GM21360 (cell line): ENCODE data around the gene HMGA1.

Experiments
- ATAC-seq: cut with Tn5 transposase; IDR thresholded peaks from one replicate; pipeline ENCODE4 v1.9.1; 2021; ENCODE audit warnings: mild to moderate bottlenecking, moderate library complexity; ENCODE audit not compliant: unreplicated experiment

The HMGA1 gene

DNA sequence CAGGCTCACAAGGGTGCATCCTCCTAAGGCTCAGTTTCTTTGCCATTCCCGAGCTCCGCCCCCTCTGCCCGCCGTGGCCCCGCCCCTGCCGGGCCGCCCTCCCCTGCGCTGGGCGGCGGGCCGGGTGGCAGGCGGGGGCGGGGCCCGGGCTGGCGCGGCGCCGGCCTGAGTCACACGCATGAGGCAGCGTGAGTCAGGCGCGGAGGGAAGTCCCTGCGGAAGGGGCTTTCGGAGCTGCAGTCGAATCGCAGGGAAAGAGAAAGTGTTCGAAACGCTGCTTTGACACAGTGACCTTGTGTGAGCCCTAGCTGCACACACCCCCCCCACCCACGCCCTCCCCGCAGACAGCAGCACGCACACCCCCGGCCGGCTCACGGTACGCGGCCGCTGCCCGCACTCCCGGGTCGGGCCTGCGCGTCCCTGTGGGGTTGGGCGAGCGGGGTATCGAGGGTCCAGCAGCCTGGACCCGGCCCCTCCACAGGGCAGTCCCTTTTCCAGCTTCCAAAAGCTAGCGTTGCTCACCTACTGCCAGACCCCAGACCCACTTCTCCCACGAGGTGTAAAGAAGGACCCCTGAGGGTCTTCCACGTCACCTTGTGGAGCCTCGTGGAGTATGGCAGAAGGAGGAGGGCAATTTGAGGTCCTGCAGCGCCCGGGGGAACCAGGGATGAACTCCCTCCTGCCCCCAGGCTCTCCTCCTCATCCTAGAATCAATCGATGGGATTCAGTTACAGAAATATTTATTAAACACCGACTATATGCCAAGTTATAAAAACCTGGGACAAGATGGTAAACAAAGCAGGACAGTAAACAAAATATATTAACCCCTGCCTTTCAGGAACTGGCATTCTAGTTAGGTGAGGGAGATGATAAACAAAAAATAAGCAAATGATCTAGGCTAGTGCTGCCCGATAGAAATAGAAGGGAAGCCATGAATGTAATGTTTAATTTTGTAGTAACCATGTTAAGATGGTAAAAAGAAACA is 12.4 kb upstream of the HMGA1 start:
- ATAC-seq: peak; percentile 76

DNA sequence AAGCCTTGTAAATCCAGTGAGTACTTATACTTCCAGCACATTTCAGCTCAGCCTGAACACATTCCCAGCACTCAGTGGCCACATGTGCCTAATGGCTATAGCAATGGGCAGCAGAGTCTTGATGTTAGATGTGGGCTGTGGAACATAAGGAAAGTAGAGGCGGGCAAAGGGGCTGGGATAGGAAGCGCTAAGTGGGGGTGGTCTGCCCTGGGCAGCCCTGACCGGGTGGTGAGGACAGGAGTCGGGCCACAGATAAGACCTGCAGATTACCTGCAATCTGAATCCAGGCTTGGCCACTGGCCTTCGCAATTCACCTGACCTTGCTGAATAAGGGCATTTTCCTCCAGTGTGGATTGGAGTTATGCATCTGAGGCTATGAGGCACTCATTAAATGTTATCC is 11.1 kb upstream of the HMGA1 start:
- no peak for ATAC-seq

DNA sequence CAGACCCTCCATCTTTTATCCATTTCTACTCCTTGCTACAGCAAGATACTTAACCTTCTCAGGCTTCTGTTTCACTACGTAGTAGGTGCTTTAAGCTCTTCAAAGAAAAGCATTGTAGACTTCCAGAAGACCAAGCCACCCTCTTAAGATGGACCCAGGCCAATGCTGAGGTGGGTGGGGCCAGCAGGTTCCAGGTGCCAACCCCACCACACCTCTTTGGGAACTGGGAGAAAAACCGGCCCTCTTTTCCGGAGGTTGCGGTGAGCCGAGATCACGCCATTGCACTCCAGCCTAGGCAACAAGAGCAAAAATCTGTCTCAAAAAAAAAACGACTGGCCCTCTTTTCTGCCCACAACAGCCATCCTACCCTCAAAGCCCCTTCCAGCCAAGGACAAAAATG is 10.6 kb upstream of the HMGA1 start:
- no peak for ATAC-seq

DNA sequence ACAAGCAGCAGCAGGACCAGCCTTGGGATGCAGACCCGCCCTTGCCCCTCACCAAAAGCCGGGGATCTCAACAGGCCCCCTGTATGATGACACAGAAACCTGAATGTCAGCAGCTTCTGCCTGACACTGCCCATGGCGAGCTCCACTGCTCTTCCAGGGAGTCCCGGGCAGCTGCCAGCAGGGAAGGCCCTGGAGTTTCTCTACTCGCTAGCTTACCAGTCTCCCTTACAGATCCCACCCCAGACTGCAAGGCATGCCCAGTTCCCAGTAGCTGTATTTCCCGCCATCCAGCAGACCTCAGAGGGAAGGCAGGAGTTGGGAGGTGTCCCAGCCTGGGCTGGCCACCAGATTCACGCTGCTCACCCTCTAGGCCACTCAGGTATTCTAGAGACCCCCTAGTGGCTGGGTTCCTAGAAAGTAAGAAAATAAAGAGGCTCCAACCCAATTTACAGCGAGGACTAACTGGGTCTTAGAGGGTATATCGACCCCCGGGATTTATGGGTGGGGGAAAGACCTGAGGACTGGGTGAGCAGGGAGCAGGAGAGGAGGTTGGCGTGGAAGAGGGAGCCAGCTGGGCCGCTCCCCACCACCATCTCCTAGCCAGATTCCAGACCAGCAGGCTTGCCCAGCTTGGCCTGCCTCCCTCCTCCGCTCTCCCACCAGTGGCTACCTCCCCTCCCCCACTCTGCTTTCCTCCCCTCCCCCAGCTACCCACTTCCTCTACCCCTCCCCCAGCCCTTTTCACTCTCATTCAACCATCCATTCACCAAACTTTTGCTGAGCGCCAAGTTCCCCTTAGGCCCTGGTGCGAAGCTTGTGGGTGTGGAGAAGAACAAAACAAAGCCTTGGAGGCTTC is 9.7 kb upstream of the HMGA1 start:
- no peak for ATAC-seq

DNA sequence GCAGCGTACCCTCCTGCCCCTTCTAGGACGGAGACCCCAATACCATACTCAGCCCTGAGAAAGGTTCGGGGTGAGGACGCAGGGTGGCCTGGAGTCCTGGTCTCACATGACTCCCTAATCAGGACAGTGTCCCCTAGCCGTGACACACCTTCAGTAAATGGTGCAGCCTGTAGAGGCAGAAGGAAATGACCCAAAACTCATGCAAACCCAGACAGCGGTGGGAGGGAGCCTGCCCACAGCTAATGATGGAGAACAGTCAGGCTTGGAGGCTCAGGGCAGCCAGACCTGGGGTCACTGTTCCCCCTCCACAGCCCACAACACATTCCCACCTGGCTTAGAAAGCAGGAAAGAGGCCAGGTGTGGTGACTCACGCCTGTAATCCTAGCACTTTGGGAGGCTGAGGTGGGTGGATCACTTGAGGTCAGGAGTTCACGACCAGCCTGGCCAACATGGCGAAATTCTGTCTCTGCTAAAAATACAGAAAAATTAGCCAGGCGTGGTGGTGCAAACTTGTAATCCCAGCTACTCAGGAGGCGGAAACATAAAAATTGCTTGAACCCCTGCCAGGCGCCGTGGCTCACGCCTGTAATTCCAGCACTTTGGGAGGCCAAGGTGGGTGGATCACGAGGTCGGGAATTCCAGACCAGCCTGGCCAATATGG is 8.8 kb upstream of the HMGA1 start:
- ATAC-seq: no peak

DNA sequence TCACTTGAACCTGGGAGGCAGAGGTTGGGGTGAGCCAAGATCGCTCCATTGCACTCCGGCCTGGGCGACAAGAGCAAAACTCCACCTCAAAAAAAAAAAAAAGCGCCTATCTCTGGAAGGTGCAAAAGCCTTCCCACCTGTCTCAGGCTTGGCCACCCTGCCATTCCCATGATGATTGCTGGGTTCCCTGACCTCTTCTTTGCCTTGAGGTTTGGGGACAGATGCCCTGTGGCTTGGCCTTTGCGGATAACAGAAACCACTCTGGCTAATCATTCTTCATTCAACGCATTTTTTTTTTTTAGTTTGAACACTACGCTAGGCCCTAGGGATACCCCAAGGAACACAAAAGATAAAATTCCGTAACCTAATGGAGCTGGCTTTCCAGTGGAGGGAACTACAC is 6.8 kb upstream of the HMGA1 start:
- ATAC-seq: no peak

DNA sequence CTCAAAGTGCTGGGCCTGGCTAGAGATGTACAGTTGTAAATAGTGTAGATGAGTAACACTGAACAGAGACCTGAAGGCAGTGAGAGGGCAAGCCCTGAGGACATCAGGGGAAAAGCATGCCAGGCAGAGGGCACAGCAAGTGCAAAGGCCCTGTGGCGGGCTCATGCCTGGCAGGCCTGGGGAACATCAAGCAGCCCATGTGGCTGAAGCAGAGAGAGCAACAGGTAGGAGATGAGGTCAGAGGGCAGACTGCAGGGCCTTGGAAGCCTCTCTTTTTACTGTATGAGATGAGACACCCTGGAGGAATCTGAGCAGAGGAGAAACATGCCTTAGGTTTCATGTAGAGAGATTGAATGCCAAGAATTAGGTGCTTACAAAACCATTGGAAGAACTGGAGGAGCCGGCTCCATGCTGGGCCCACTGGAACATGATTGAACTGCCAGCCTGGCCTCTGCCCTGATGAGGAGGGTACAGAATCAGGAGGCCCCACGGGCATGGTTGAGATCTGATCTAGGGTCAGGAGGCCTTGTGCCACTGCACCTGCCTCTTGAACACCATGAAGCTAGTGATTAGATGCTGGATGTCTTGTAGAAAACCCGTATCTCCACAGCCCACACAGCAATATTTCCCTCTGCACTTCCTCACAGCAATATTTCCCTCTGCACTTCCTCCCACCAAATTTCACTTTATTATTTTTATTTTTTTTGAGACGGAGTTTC is 5.9 kb upstream of the HMGA1 start:
- no peak for ATAC-seq

DNA sequence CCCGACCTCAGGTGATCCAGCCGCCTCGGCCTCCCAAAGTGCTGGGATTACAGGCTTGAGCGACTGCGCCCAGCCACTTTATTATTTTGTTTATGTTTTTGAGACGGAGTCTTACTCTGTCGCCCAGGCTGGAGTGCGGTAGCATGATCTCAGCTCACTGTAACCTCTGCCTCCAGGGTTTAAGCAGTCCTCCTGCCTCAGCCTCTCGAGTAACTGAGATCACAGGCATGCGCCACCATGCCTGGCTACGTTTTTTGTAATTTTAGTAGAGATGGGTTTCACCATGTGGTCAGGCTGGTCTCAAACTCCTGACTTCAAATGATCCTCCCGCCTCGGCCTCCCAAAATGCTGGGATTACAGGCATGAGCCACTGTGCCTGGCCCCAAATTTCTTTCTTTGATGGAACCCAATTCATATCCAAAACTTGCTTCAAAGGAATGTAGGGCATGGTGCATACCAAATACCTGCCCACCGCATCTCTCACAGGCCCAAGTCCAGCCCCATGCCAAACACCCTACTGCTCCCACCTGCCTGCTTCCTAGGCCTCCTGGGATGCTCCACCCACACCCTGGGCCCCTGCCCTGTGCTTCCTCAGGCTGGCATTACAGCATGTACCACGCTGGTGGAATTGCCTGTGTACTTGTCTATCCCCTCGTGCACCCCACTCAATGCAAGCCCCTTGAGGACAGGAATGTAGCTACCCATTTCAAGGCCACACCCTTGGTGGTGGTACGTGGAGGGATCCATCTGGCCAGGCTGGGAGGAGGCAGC is 4.9 kb upstream of the HMGA1 start:
- ATAC-seq: no peak

DNA sequence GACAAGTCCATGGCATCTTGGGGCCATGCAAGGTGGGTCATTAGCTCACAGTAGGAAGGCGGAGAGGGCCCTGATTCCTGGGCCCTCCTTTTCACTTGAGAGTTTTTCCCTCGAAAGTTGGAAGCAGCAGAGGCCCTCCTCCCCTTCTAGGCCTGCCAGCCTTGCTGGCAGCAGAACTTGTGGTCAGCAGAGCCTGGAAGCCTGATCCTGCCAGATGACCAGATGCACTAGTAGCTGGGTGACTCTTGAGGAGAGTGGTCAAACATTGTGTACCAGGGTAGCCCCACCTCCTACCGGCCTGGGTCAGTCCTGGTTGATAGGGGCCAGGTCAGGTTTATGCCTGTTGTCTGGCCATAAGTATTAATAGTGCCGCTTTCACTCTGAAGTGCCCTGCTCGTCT is 3.8 kb upstream of the HMGA1 start:
- no peak for ATAC-seq

DNA sequence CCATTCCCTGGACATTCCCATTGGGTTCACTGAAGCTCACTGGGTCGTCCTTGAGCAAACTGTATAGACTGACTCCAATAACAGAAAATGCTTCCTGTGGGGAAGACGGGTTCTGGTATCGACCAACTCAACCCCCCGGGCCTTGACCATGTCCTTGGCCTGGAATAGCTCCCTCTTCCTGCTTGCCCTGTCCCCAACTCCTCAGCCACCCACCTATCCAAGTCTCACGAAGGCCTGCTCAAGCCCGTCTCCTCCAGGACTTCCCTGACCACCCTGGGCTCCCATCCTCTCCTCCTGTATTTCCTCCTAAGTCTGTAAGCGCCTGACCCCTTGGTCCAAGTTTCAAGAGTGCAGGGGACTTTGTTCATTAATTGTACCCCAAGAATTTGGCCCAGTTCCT is 2.8 kb upstream of the HMGA1 start:
- no peak for ATAC-seq

DNA sequence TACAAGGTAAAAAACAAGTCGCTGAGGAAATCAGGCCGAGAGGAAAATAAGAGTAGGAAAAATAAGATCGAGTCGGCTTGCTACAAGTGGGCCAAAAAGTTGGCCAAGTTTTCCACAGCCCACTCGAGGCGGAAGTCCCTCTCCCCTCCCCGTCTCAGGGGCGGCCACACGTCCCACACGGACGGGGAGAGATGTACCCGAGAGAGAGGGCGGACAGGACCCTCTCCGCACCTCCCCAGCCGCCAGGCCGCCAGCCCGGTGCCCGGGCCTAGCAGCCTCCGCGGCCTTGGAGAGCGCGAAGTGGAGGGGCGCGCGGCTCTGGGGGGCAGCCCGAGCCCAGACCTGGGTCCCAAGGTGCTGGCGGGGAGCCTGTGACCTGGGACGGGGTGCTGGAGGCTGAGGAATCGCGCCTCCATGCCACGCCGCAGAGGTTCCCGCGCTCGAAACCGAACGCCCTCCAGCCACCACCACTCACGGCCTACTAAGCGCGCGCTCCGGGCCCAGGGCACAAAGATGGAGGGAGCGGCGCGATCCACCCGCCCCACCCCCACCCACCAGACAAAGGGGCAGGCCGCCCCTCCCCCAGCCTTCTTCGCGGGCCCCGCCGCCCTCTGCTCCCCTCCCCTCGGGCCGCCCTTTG is 1.9 kb upstream of the HMGA1 start:
- no peak for ATAC-seq

DNA sequence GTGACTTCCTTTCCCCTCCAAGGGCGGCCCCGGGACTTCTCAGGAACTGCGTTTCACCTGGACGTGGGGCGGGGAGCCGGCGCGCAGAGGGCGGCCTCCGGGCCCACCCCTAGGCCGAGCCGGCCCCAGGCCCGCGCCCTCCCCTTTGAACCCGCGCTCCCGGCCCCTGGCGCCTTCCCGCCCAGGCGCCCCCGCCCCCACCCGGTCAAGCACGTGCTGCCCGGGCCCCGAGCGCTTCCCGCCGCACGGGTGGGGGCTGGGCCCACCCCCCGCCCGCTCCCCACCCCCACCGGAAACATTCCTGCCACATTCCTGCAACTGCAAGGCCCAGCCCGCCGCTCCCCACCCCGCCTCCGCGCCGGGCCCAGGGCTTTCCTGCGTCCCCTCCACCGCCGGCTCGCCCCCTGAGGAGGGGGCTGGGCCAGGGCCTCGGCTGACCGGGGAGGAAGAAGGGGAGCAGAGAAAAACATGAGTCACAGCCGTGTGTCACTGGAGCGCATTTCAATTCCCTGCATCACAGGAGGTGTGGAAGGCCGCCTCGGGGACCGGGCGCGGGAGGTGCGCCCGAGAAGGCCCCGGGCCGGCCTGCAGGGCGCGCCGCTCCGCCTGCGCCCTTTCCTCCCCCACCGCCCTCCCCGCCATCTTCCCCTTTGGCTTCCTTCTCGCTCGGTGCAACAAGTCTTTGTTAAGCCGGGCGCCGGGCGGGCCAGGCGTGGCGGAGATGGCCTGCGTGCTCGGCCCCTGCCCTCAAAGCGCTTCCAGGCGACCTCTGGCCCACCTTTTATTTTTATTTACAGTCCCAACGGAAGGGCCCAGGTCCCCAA is 1.2 kb upstream of the HMGA1 start:
- ATAC-seq: no peak

DNA sequence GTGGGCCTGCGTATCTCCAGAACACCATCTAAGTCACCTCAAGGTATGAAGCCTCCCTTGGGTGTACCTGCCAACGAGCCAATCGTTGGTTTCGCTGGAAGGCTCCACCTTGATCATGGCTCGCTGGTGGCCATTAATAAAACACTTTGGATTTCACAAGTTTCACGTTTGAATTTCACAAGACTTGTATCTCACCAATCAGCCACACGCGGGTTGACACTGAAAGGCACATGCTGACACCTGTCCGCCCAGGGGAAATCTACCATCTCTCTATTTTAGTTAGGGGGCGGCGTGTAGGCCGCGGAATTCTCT is 586 bp upstream of the HMGA1 start:
- ATAC-seq: no peak

DNA sequence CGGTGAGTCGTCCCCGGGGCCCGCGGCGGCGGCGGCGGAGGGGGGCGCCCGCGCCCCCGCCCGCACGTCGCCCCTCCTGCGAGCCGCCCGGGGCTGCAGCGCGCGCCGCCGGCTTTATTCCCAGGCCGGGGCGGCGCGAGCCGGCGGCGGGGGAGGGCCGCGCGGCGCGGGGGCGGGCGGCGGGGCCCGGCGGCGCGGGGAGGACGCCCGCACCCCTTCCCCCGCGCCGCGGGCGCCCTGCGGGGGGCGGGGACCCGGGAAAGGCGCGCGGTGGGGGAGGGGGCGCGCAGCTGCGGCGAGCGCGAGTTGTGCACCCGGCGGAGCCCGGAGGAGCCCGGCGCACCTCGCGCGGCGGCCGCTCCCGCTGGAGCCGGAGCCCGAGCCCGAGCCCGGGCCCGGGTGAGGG is 646 bp downstream of the HMGA1 start:
- ATAC-seq: peak; percentile 13

DNA sequence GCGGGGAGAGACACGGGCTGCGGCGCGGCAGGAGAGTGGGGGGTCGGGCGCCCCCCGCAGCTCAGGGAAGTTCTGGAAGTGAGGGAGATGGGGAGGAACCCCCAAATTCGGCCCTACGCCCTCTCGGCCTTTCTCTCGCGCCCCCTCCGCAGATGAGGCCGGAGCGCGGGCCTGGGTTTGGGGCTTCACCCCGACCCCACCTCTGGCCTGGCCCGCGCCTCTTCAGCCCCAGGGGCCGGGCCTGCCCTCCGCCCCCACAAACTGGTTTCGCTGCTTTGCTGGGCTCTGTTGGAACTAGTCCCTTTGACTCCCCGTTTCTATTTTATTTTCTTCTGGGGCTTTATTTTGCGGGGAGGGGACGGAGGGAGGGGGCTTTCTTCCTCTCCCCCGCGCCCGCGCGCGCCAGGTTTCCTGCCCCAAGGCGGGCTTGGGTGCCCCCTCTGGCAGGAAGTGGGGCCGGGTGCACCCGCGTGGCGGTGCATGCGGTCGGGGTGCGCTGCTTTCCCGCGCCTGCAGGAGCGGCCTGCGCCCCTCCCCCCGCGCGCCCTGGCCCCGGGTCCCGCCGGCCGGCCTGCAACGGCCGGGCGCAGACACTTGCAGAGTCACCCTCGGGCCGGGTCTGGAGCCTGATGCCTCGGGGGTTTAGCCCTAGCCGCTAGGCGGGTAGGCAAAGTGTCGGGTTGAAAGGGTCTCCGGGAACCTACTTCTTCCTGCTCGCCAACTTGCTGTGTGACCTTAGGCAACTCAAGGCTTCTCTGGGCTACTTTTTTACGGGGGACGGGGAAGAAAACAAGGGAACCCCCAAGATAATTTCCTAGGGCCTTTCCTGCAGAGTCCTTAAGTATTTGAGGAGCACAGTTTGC is 1.3 kb downstream of the HMGA1 start:
- no peak for ATAC-seq

DNA sequence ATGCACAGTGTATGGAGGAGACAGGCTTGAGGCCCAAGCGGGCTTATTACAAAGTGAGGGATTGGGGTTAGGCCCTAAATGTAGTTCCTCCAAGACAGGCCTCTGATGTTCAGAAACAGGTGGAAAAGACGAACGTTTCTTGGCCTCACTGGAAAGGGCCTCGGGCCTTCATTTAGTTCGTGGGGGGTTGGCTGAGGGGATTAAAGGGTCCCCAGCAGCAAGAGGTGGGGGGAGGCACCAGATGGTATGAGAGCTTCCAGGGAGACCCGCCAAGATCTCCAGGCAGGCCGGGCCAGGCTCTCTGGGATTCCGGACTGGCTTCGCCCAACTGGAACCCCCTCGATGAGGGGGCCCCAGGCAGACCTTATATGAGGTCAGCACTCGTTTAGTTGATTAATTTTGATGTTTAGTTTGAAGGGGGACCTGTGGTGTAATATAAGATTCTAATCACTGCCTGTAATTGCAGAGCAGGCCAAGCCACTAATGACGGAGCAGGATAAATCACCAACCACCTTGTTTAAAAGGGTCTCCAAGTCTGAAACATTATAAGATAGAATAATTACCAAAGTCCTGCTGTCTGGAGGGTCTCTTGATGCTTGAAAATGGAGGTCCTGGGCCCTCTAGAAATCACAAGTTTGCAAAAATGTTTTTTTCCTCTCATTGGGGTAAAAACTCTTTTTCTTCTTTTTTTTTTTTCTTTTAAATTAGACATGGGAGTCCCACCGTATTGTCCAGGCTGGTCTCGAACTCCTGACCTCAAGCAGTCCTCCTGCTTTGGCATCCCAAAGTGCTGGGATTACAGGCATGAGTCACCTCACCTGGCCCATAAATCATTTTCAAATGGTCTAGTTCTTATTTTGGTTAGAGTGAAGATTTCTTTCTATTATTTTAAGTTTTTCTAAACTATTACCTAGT is 2.2 kb downstream of the HMGA1 start:
- ATAC-seq: no peak

DNA sequence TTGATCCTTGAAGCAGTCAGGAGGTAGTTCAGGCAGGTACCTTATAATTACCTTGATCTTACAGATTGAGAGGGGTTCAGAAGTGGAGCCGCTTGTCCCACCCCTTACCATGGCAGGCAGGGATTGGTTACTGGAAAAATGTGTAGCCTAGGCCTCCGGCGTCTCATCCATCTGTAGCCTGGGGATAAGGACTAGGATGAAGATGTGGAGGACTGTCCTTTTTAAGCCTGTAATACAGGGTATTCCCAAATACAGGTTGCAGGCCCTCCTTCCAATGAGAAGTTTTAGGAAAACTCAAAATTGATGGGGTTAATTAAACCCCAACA is 2.8 kb downstream of the HMGA1 start:
- no peak for ATAC-seq
